SK-N-SH treated with all-trans-retinoic acid at 6 μM for 48 hours (cell line): Measurements from ENCODE around the gene SEPTIN8.

Source experiments
- ATAC-seq: fragments of 200-7000 bp; cut with Tn5 transposase; 3 replicates; pipeline ENCODE4 v1.9.1; 2020; ENCODE audit warnings: mild to moderate bottlenecking, moderate library complexity
- ARNTL ChIP-seq: fragments of 450-650 bp; formaldehyde crosslinking; IDR thresholded peaks from 2 replicates; pipeline ENCODE4 v1.5.0; 2020; ENCODE audit warnings: low read depth, mild to moderate bottlenecking, moderate library complexity, borderline replicate concordance
- BACH2 ChIP-seq: fragments of 250-450 bp; sonication (Bioruptor Pico); IDR thresholded peaks from 2 replicates; pipeline ENCODE4 v1.9.0; 2021; ENCODE audit warnings: mild to moderate bottlenecking, borderline replicate concordance
- CSDC2 ChIP-seq: fragments of 250-450 bp; sonication (Bioruptor Pico); IDR thresholded peaks from 2 replicates; pipeline ENCODE4 v1.5.0; 2020; ENCODE audit warnings: mild to moderate bottlenecking, moderate library complexity
- GLIS3 ChIP-seq: fragments of 250-450 bp; sonication (Bioruptor Pico); IDR thresholded peaks from 2 replicates; pipeline ENCODE4 v1.5.0; 2020; ENCODE audit warnings: mild to moderate bottlenecking, moderate library complexity
- ISL1 ChIP-seq: fragments of 250-450 bp; sonication (Bioruptor Pico); IDR thresholded peaks from 2 replicates; pipeline ENCODE4 v2.1.2; 2022; ENCODE audit warnings: mild to moderate bottlenecking, moderate library complexity
- OSR1 ChIP-seq: fragments of 250-450 bp; sonication (Bioruptor Pico); IDR thresholded peaks from 2 replicates; pipeline ENCODE4 v1.8.0; 2022; ENCODE audit warnings: moderate library complexity, mild to moderate bottlenecking, inconsistent platforms
- PPARA ChIP-seq: fragments of 250-450 bp; sonication (Bioruptor Pico); IDR thresholded peaks from 2 replicates; pipeline ENCODE4 v1.5.0; 2020; ENCODE audit warnings: mild to moderate bottlenecking, borderline replicate concordance
- RARB ChIP-seq: fragments of 250-450 bp; sonication (Bioruptor Pico); IDR thresholded peaks from 2 replicates; pipeline ENCODE4 v1.8.0; 2021; ENCODE audit warnings: mild to moderate bottlenecking, moderate library complexity
- SNAI2 ChIP-seq: fragments of 250-450 bp; sonication (Bioruptor Pico); IDR thresholded peaks from 2 replicates; pipeline ENCODE4 v1.5.0; 2020; ENCODE audit warnings: mild to moderate bottlenecking, moderate library complexity
- TCF4 ChIP-seq: fragments of 250-450 bp; sonication (Bioruptor Pico); IDR thresholded peaks from 2 replicates; pipeline ENCODE4 v1.8.0; 2021; ENCODE audit warnings: mild to moderate bottlenecking, moderate library complexity, borderline replicate concordance
- TOX ChIP-seq: fragments of 250-450 bp; sonication (Bioruptor Pico); IDR thresholded peaks from 2 replicates; pipeline ENCODE4 v1.8.0; 2021; ENCODE audit warnings: mild to moderate bottlenecking, moderate library complexity, borderline replicate concordance
- ZC3H10 ChIP-seq: fragments of 250-450 bp; sonication (Bioruptor Pico); IDR thresholded peaks from 2 replicates; pipeline ENCODE4 v1.5.1; 2021; ENCODE audit warnings: mild to moderate bottlenecking, moderate library complexity
- ZFP3 ChIP-seq: fragments of 250-450 bp; sonication (Bioruptor Pico); IDR thresholded peaks from 2 replicates; pipeline ENCODE4 v1.5.0; 2020; ENCODE audit warnings: mild to moderate bottlenecking, moderate library complexity
- ZFP30 ChIP-seq: fragments of 450-650 bp; formaldehyde crosslinking; IDR thresholded peaks from 2 replicates; pipeline ENCODE4 v1.5.0; 2022; ENCODE audit warnings: mild to moderate bottlenecking, moderate library complexity
- ZNF565 ChIP-seq: fragments of 450-650 bp; formaldehyde crosslinking; conservative IDR thresholded peaks from 2 replicates; pipeline ENCODE4 v1.5.0; 2020; ENCODE audit warnings: low read depth, mild to moderate bottlenecking, moderate library complexity
- ZNF70 ChIP-seq: fragments of 450-650 bp; formaldehyde crosslinking; IDR thresholded peaks from 2 replicates; pipeline ENCODE4 v1.5.0; 2020; ENCODE audit warnings: mild to moderate bottlenecking, moderate library complexity
- ZNF8 ChIP-seq: fragments of 450-650 bp; formaldehyde crosslinking; IDR thresholded peaks from 2 replicates; pipeline ENCODE4 v1.5.0; 2020; ENCODE audit warnings: mild to moderate bottlenecking, moderate library complexity
- TF ChIP-seq, protein P1 (sequence below): fragments of 250-450 bp; sonication (Bioruptor Pico); IDR thresholded peaks from 2 replicates; pipeline ENCODE4 v1.8.0; 2021; ENCODE audit warnings: low read depth, mild to moderate bottlenecking, moderate library complexity, borderline replicate concordance
- TF ChIP-seq, protein P2 (sequence below): fragments of 250-450 bp; sonication (Bioruptor Pico); IDR thresholded peaks from 2 replicates; pipeline ENCODE4 v1.8.0; 2020; ENCODE audit warnings: mild to moderate bottlenecking, moderate library complexity, borderline replicate concordance
- TF ChIP-seq, protein P3 (sequence below): fragments of 250-450 bp; sonication (Bioruptor Pico); IDR thresholded peaks from 2 replicates; pipeline ENCODE4 v1.5.1; 2021; ENCODE audit warnings: mild to moderate bottlenecking, moderate library complexity

The SEPTIN8 gene

DNA sequence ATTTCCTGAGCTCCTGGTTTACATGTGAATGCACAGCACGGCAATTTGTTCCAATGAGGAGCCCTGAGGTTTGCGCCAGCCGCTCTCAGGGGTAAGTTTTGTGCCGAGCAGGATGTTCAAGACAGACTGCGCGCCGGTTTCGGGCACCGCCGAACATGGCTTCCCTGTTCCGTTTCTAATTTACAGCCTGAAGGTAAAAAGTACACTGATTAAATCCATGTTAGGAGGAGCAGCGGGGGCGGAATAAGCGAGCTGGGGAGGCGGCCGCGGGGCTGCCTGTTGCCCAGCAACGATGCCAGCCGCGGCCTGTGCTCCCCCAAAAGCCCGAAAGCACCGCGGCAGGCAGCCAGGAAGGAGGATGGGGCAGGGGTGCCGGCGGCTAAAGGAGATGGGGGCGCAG is 42.4 kb upstream of the SEPTIN8 start (continued):
- TF ChIP-seq, protein P1, sequence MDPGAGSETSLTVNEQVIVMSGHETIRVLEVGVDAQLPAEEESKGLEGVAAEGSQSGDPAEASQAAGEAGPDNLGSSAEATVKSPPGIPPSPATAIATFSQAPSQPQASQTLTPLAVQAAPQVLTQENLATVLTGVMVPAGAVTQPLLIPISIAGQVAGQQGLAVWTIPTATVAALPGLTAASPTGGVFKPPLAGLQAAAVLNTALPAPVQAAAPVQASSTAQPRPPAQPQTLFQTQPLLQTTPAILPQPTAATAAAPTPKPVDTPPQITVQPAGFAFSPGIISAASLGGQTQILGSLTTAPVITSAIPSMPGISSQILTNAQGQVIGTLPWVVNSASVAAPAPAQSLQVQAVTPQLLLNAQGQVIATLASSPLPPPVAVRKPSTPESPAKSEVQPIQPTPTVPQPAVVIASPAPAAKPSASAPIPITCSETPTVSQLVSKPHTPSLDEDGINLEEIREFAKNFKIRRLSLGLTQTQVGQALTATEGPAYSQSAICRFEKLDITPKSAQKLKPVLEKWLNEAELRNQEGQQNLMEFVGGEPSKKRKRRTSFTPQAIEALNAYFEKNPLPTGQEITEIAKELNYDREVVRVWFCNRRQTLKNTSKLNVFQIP (CRISPR knock-in tag), result no peak
- no peak for TF ChIP-seq ZNF565 (CRISPR knock-in tag)
- TF ChIP-seq CSDC2, result no peak

DNA sequence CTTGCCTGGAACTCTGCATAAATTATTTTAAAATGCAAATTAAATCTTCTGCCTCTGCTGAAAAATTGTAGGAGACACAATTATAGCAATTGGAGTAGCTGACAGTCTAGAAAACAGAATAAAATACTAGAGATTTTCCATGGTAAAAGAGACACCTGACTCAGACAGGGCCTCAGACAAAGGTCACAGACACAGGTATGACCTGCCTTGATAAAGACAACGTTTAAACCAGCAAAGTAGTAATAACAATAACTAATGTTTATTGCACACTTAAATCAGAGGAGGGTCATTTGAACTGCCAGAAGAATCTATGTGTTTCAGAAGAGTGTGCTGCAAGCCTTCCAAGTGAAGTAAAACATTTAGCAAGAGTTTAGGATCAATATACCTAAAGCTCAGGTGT is 40.0 kb upstream of the SEPTIN8 start:
- no peak for ATAC-seq
- TF ChIP-seq, protein P2, sequence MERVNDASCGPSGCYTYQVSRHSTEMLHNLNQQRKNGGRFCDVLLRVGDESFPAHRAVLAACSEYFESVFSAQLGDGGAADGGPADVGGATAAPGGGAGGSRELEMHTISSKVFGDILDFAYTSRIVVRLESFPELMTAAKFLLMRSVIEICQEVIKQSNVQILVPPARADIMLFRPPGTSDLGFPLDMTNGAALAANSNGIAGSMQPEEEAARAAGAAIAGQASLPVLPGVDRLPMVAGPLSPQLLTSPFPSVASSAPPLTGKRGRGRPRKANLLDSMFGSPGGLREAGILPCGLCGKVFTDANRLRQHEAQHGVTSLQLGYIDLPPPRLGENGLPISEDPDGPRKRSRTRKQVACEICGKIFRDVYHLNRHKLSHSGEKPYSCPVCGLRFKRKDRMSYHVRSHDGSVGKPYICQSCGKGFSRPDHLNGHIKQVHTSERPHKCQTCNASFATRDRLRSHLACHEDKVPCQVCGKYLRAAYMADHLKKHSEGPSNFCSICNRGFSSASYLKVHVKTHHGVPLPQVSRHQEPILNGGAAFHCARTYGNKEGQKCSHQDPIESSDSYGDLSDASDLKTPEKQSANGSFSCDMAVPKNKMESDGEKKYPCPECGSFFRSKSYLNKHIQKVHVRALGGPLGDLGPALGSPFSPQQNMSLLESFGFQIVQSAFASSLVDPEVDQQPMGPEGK (CRISPR knock-in tag), result no peak

DNA sequence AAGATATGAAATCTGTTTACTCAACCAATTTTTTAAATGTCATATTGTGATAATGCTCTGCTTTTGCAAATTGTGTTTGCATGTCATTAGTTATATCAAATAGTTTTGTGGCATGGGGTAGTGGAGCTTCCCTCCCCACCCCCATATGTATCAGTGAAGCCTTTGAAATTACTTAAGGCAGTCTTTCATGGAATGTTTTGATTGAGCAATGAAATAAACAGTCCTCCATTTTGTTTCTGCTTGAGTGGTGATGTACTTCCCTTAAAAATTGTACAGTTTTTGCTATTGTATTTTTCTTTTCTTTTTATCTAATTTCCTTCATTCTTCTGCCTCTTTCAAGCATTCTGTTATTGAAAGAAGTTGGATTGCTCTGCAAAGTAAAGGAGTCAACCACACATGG is 39.5 kb upstream of the SEPTIN8 start:
- no peak for ATAC-seq
- TF ChIP-seq ARNTL (CRISPR knock-in tag), result no peak
- TF ChIP-seq, all 23 proteins: peak for 0

DNA sequence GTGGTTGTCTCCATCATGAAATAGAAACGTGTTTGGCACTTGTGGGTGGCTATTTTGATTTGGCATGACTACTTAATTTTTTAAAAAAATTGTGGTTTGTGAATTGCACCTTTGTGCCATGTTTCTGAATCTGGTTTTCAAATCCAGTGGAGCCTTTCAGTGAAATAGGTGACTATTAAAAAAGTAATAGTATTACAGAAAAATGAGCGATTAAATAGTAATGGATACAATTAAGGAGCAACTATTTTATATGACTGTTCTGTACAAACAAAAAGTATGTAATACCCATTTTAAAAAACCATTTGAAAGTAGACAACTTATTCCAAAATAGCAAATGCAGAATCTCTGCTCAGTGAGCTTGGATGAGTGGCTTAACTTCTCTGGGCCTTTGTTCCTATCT is 39.0 kb upstream of the SEPTIN8 start:
- TF ChIP-seq, protein P2 (CRISPR knock-in tag), result no peak
- TF ChIP-seq, protein P3, sequence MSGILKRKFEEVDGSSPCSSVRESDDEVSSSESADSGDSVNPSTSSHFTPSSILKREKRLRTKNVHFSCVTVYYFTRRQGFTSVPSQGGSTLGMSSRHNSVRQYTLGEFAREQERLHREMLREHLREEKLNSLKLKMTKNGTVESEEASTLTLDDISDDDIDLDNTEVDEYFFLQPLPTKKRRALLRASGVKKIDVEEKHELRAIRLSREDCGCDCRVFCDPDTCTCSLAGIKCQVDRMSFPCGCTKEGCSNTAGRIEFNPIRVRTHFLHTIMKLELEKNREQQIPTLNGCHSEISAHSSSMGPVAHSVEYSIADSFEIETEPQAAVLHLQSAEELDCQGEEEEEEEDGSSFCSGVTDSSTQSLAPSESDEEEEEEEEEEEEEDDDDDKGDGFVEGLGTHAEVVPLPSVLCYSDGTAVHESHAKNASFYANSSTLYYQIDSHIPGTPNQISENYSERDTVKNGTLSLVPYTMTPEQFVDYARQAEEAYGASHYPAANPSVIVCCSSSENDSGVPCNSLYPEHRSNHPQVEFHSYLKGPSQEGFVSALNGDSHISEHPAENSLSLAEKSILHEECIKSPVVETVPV (CRISPR knock-in tag), result no peak
- TF ChIP-seq ZC3H10 (CRISPR knock-in tag), result no peak
- no peak for TF ChIP-seq PPARA (CRISPR knock-in tag)
- TF ChIP-seq ZNF8, result no peak
- no peak for TF ChIP-seq ARNTL (CRISPR knock-in tag)
- no peak for TF ChIP-seq SNAI2 (CRISPR knock-in tag)
- TF ChIP-seq ZFP30 (CRISPR knock-in tag), result no peak
- no peak for TF ChIP-seq GLIS3
- TF ChIP-seq ZNF565 (CRISPR knock-in tag), result no peak
- no peak for TF ChIP-seq TOX (CRISPR knock-in tag)
- no peak for TF ChIP-seq CSDC2
- no peak for TF ChIP-seq ZNF70 (CRISPR knock-in tag)
- no peak for TF ChIP-seq ZFP3 (CRISPR knock-in tag)
- TF ChIP-seq TCF4 (CRISPR knock-in tag), result no peak
- TF ChIP-seq ISL1, result no peak
- no peak for TF ChIP-seq BACH2 (CRISPR knock-in tag)
- no peak for TF ChIP-seq RARB (CRISPR knock-in tag)
- no peak for ATAC-seq

DNA sequence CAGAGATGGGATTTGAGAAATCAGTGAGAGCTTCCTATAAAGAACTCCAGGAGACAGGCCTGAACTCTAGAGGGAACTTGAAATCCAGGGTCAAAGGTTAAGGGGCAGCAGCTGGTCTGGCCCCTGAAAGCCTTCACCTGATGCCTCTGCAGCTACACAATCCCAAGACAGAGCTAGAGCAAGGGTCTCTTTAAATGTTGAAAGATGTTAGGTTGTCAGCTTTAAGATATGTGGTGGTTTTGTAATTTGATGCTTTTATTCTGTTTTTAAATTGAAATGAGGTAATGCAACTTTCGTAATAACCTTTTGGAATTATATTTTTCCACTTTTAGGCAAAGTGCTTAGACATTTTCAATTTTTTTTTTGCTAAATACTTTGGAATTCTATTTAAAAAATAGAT is 38.4 kb upstream of the SEPTIN8 start:
- ATAC-seq, result no peak
- TF ChIP-seq RARB (CRISPR knock-in tag) (no peak), ZNF565 (CRISPR knock-in tag) (no peak), CSDC2 (no peak), ISL1 (no peak), OSR1 (CRISPR knock-in tag) (no peak), ZNF8 (no peak), BACH2 (CRISPR knock-in tag) (no peak)
- TF ChIP-seq, protein P2 (CRISPR knock-in tag), result no peak
